ENCODE results near the gene RELN. TPM values are rescaled to one million over a fixed set of nuclear protein-coding genes. Genes with fewer than 3 reads are reported as not detected.

The RELN gene
- total RNA-seq, 1 experiment from 2014 or later, result 0.20 TPM

DNA sequence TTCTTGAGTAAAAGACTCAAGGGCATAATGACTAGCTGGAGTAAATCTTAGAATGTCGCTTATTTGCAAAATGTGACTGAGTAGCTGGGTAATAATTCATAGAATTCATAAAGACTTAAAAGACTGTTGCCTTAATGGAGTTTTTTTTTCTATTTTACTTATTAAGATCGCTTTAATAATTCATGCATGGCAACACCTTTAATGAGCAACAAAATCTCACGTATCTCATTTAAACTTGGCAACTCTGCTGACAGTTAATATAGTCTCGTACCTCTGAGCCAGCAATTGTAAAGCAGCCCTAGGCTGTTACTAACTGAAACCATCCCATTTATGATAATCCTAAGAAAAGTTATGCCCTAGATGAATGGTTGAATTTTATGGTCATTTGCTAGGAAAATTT, 455.7 kb downstream of the RELN start (continued):
- TF ChIP-seq, protein P1, sequence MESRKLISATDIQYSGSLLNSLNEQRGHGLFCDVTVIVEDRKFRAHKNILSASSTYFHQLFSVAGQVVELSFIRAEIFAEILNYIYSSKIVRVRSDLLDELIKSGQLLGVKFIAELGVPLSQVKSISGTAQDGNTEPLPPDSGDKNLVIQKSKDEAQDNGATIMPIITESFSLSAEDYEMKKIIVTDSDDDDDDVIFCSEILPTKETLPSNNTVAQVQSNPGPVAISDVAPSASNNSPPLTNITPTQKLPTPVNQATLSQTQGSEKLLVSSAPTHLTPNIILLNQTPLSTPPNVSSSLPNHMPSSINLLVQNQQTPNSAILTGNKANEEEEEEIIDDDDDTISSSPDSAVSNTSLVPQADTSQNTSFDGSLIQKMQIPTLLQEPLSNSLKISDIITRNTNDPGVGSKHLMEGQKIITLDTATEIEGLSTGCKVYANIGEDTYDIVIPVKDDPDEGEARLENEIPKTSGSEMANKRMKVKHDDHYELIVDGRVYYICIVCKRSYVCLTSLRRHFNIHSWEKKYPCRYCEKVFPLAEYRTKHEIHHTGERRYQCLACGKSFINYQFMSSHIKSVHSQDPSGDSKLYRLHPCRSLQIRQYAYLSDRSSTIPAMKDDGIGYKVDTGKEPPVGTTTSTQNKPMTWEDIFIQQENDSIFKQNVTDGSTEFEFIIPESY (IDR thresholded peaks at IDR 0.05; ENCODE audit: extremely low read depth, insufficient replicate concordance, low read length), result no peak
- TF ChIP-seq CEBPB (IDR thresholded peaks at IDR 0.05; ENCODE audit: low read depth) (no peak), RAD21 (IDR thresholded peaks at IDR 0.05; ENCODE audit: low read depth) (no peak), EZH2 (IDR thresholded peaks at IDR 0.05) (no peak), ZFX (IDR thresholded peaks at IDR 0.05) (no peak), CBX3 (IDR thresholded peaks at IDR 0.05; ENCODE audit: low read depth) (no peak), POLR2AphosphoS5 (IDR thresholded peaks at IDR 0.05; ENCODE audit: low read depth, low read length) (no peak)
- TF ChIP-seq, protein P2, sequence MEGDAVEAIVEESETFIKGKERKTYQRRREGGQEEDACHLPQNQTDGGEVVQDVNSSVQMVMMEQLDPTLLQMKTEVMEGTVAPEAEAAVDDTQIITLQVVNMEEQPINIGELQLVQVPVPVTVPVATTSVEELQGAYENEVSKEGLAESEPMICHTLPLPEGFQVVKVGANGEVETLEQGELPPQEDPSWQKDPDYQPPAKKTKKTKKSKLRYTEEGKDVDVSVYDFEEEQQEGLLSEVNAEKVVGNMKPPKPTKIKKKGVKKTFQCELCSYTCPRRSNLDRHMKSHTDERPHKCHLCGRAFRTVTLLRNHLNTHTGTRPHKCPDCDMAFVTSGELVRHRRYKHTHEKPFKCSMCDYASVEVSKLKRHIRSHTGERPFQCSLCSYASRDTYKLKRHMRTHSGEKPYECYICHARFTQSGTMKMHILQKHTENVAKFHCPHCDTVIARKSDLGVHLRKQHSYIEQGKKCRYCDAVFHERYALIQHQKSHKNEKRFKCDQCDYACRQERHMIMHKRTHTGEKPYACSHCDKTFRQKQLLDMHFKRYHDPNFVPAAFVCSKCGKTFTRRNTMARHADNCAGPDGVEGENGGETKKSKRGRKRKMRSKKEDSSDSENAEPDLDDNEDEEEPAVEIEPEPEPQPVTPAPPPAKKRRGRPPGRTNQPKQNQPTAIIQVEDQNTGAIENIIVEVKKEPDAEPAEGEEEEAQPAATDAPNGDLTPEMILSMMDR (IDR thresholded peaks at IDR 0.05 in 2 of 3, conservative IDR thresholded peaks at IDR 0.05 in 1 of 3; ENCODE audit: borderline replicate concordance in 1 of 3, insufficient read depth in 1 of 3, low read depth in 2 of 3, low read length in 2 of 3), result no peak

DNA sequence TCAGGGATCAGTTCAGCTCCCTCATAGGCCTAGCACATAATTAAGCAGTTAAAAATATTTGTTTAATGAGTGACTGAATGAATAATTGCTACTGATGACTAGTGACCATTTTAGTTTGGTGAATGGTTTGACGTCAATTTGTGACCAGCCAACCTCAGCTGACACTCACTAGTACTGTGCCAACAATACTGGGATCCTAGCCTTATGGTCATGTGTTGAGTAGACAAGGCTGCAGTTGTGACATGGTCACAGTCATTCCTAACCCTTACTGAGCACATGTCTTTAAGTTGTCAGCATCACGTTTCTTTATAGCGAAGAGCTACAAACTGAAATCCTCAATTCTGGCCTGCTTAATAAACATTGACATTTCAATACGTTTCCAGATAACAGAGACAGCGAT, 456.5 kb downstream of the RELN start:
- Histone ChIP-seq H3K4me1 (ENCODE audit: control insufficient read depth in 1 of 2, insufficient read depth in 2 of 2, low read length in 2 of 2) (no peaks in the 10 kb centered on the region), H3K9me2 (ENCODE audit: insufficient read depth) (no peaks in the 10 kb centered on the region), H2AFZ (ENCODE audit: low read depth, low read length, poor library complexity, severe bottlenecking) (no peak overlapping the region), H3K79me2 (ENCODE audit: insufficient read depth, low read length) (no peaks in the 10 kb centered on the region), H3K4me3 (replicated peaks in 1 of 2; ENCODE audit: low read depth in 1 of 2, low read length in 2 of 2) (no peak overlapping the region), H3K36me3 (ENCODE audit: control insufficient read depth in 1 of 2, insufficient read depth in 2 of 2, low read length in 2 of 2) (no peaks in the 10 kb centered on the region), H3K4me2 (ENCODE audit: low read length) (no peak overlapping the region), H4K20me1 (ENCODE audit: insufficient read depth) (no peaks in the 10 kb centered on the region), H3K27me3 (ENCODE audit: insufficient read depth, low read length) (peaks cover 41% of the 10 kb centered on the region), H3K9ac (ENCODE audit: low read length) (no peak overlapping the region), H3K9me3 (ENCODE audit: control insufficient read depth in 1 of 2, insufficient read depth in 1 of 2, low read depth in 1 of 2, low read length in 2 of 2) (no peaks in the 10 kb centered on the region), H3K27ac (ENCODE audit: low read depth, low read length) (no peak overlapping the region)
- ChIA-PET CTCF (no interaction called here), POLR2A (no interaction called here), RAD21 (ENCODE audit: low non-redundant PET in 1 of 2, low total read pairs in 2 of 2, uncharacterized antibody in 2 of 2, unreplicated experiment in 2 of 2) (no interaction called here)
- intact Hi-C loops (cut with micrococcal nuclease), result no loop called here
- DNase-seq (ENCODE audit: low read depth, low spot score) (no peak), ATAC-seq (no peak)
- TF ChIP-seq SP1 (IDR thresholded peaks at IDR 0.05; ENCODE audit: low read depth) (no peak), POLR2A (IDR thresholded peaks at IDR 0.05; ENCODE audit: borderline replicate concordance, extremely low read depth, insufficient read depth, insufficient read length) (no peak)
- BruUV-seq (replicated peaks), result no TSS peak

Measured in HCT116 (cell line).